Thyroid gland (tissue), 4 donors: ENCODE results near the gene ZNF479. TPM values are rescaled to one million over a fixed set of nuclear protein-coding genes. Genes with fewer than 3 reads are reported as not detected.
"Not testable (repeated sequence)": the region's sequence is repeated elsewhere in the genome, so short reads cannot be mapped to it uniquely, and the experiment has no call there.

Source experiments
- DNase-seq, 2 donors: peaks; one replicate each; pipeline ENCODE4 v3.0.0-alpha.2; 2019
- H3K27ac ChIP-seq, 3 donors: fragments of 200-600 bp; sonication (generic); 1 replicate in 2 of 3; 2 replicates in 1 of 3; pipeline ENCODE4 v1.5.1; 2016 to 2019; ENCODE audit warnings: mild to moderate bottlenecking in 1 of 3, moderate library complexity in 1 of 3
- H3K27me3 ChIP-seq: fragments of 200-600 bp; sonication (generic); one replicate; pipeline ENCODE4 v1.5.1; 2019
- H3K36me3 ChIP-seq, 2 donors: fragments of 200-600 bp; sonication (generic); one replicate each; pipeline ENCODE4 v1.5.1; 2016 to 2019
- H3K4me1 ChIP-seq, 2 donors: fragments of 200-600 bp; sonication (generic); one replicate each; pipeline ENCODE4 v1.5.1; 2017 to 2019
- H3K4me3 ChIP-seq, 3 donors: fragments of 200-600 bp; sonication (generic); replicated peaks in 1 of 3; 1 replicate in 2 of 3; 2 replicates in 1 of 3; pipeline ENCODE4 v1.5.1; 2016; ENCODE audit warnings: mild to moderate bottlenecking in 1 of 3
- H3K9me3 ChIP-seq: fragments of 200-600 bp; sonication (generic); one replicate; pipeline ENCODE4 v1.5.1; 2017
- POLR2A ChIP-seq, 2 donors: fragments of 450-650 bp; IDR thresholded peaks; one replicate each; pipeline ENCODE4 v1.6.1; 2017; ENCODE audit warnings: antibody characterized with exemption in 2 of 2, mild to moderate bottlenecking in 2 of 2, moderate library complexity in 1 of 2
- WGBS, 2 donors: methylation state at CpG; one replicate each; pipeline ENCODE4 v1.1.5; 2017; 5-methylcytosine and 5-hydroxymethylcytosine counted together
- intact Hi-C: fragments of 100-400 bp; cut with DNase I; formaldehyde crosslinking; loops from one replicate; pipeline ENCODE4 v1.15.1; 2023
- total RNA-seq, 4 donors: library from RNA; depleted of rRNA; stranded (reverse); fragments of >200 nt; gene quantifications; one replicate each; pipeline ENCODE4 v1.2.3, GENCODE V29; 2016
- TF ChIP-seq, protein P1 (sequence below), 6 experiments: fragments of 200-600 bp in 3 of 6; fragments of 450-650 bp in 3 of 6; sonication (generic) in 3 of 6; IDR thresholded peaks; one replicate each; pipeline ENCODE4 v1.5.1; 2016 to 2019; ENCODE audit warnings: antibody characterized with exemption in 6 of 6, mild to moderate bottlenecking in 2 of 6, inconsistent platforms in 1 of 6, moderate library complexity in 1 of 6

ZNF479 gene
- total RNA-seq = not detected

DNA sequence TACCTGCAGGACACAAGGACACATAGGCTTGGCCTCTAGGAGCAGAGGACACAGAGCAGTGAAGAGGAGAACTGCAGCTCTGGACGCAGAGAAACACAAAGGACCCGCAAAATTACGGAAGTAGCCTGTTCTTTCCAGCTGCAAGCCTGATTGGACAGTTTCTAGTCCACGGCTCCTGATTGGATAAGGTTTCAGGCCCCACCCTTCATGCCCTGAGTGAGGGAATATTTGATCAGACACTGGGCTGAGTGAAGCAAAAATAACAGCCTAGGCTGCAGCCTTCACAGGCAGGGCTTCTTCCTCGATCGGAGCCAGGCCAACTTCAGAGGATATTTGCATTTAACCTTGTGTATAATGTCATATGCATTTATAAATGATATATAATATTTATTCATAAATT, at the start of gene ZNF479:
TSS of gene ZNF479 (minus strand) at position 101 of the 400 bp plus-strand sequence. CDS start 112 bp downstream, outside the sequence.
- H3K9me3 ChIP-seq, H3K4me3 ChIP-seq, H3K27me3 ChIP-seq, H3K36me3 ChIP-seq, intact Hi-C loops, H3K4me1 ChIP-seq, DNase-seq, H3K27ac ChIP-seq: not testable (repeated sequence)
- WGBS, 2 donors = 84 to 91% methylated on average over 6 of the region's 6 CpGs

DNA sequence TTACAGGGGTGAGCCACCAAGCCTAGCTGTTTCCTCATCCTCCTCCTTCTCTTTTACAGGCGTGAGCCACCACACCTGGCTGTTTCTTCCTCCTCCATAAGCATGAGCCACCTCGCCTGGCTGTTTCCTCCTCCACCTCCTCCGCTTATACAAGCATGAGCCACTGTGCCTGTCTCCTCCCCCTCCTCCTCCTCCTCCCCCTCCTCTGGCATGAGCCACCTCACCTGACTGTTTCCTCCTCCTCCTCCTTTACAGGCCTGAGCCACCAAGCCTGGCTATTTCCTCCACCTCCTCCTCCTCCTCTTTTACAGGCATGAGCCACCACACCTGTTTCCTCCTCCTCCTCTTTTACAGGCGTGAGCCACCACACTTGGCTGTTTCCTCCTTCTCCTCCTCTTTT, 49.8 kb upstream of the ZNF479 start:
- H3K4me1 ChIP-seq = no peaks in the 10 kb centered on the region
- WGBS, 2 donors = 73 to 74% methylated on average over 4 of the region's 4 CpGs
- no peaks in the 10 kb centered on the region for H3K36me3 ChIP-seq
- H3K4me3 ChIP-seq = no peak overlapping the region
- DNase-seq = no peak
- no peaks in the 10 kb centered on the region for H3K9me3 ChIP-seq
- TF ChIP-seq, protein P1, sequence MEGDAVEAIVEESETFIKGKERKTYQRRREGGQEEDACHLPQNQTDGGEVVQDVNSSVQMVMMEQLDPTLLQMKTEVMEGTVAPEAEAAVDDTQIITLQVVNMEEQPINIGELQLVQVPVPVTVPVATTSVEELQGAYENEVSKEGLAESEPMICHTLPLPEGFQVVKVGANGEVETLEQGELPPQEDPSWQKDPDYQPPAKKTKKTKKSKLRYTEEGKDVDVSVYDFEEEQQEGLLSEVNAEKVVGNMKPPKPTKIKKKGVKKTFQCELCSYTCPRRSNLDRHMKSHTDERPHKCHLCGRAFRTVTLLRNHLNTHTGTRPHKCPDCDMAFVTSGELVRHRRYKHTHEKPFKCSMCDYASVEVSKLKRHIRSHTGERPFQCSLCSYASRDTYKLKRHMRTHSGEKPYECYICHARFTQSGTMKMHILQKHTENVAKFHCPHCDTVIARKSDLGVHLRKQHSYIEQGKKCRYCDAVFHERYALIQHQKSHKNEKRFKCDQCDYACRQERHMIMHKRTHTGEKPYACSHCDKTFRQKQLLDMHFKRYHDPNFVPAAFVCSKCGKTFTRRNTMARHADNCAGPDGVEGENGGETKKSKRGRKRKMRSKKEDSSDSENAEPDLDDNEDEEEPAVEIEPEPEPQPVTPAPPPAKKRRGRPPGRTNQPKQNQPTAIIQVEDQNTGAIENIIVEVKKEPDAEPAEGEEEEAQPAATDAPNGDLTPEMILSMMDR (IDR thresholded peaks at IDR 0.05) = no peak
- TF ChIP-seq POLR2A (IDR thresholded peaks at IDR 0.05) = no peak
- intact Hi-C loops = no loop called here
- H3K27ac ChIP-seq = no peak overlapping the region
- H3K27me3 ChIP-seq = no peaks in the 10 kb centered on the region

DNA sequence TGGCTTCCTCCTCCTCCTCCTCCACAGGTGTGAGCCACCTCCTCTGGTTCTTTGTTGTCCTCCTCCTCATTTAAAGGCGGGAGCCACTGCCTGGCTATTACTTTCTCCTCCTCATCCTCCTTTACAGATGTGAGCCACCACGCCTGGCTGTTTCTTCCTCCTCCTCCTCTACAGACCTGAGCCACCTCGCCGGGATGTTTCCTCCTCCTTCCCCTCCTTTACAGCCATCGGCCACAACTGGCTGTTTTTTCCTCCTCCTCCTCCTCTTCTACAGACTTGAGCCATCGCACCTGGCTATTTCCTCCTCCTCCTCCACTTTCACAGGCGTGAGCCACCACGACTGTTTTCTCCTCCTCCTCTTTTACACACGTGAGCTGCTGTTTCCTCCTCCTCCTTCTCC, 49.0 kb upstream of the ZNF479 start:
- H3K9me3 ChIP-seq = no peaks in the 10 kb centered on the region
- intact Hi-C loops = no loop called here
- 80 to 81% methylated on average over 9 of the region's 9 CpGs for WGBS, 2 donors
- no peaks in the 10 kb centered on the region for H3K36me3 ChIP-seq
- no peaks in the 10 kb centered on the region for H3K27me3 ChIP-seq
- H3K4me1 ChIP-seq = no peaks in the 10 kb centered on the region
- no peak for DNase-seq
- TF ChIP-seq POLR2A (IDR thresholded peaks at IDR 0.05) = no peak
- TF ChIP-seq, protein P1 (IDR thresholded peaks at IDR 0.05) = no peak
- no peak overlapping the region for H3K27ac ChIP-seq
- H3K4me3 ChIP-seq = no peak overlapping the region

DNA sequence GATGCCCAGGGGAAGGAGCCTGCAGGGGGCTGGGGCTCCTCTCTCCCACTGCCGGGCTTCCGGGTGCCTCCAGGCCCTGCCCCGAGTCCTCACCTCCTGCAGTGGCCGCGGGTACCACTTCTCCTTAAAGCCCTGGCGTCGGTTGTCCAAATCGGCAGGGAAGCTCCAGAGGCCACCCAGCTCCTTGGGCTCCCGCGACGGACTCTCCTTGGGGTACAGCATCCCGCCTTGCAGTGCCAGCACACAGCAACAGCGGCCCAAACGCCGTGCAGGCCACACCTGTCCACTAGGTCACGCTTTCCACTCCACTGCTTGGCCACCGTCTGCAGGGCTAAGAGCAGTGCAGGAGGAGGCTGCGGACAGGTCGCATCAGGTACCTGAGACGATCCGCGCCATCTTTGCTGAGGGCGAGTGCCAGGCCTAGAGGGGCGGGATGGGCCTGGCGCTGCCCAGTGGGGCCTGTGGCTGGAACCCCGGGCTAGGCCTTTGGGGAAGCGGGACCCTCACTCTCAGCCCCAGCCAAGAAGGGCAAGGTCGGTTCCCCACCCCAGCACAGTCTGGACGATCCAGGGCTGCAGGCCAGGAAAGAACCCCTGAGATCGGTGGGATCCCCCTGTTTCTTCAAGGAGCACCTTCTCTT, 47.7 kb upstream of the ZNF479 start:
- no peaks in the 10 kb centered on the region for H3K36me3 ChIP-seq
- H3K9me3 ChIP-seq = no peaks in the 10 kb centered on the region
- H3K4me3 ChIP-seq = no peak overlapping the region
- WGBS, 2 donors = 87 to 95% methylated on average over 6 to 27 of the region's 30 CpGs
- no peak overlapping the region for H3K27ac ChIP-seq
- intact Hi-C loops = no loop called here
- no peaks in the 10 kb centered on the region for H3K27me3 ChIP-seq
- no peak for DNase-seq
- TF ChIP-seq, protein P1 (IDR thresholded peaks at IDR 0.05) = no peak
- TF ChIP-seq POLR2A (IDR thresholded peaks at IDR 0.05) = no peak
- H3K4me1 ChIP-seq = no peaks in the 10 kb centered on the region

DNA sequence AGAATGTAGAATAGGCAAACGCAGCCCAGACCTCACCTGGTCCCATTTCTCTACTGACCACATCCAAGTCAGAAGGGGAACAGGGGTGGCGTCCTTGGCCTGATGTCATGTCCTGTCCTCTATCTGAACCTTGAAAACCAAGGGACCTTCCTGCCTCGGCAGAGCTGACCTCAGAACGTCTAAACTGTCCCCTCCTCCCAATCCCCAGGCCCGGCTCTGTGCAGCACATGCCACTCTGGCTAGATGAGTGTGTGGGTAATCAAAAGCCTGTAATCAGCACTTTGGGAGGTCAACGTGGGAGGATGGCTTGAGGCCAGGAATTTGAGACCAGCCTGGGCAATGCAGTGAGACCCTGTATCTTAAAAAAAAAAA, 46.5 kb upstream of the ZNF479 start:
- H3K4me3 ChIP-seq = no peak overlapping the region
- no peak overlapping the region for H3K27ac ChIP-seq
- TF ChIP-seq, protein P1 (IDR thresholded peaks at IDR 0.05) = no peak
- TF ChIP-seq POLR2A (IDR thresholded peaks at IDR 0.05) = no peak
- no peaks in the 10 kb centered on the region for H3K9me3 ChIP-seq
- intact Hi-C loops = no loop called here
- 66 to 77% methylated on average over 6 of the region's 6 CpGs for WGBS, 2 donors
- DNase-seq = no peak
- H3K36me3 ChIP-seq = no peaks in the 10 kb centered on the region
- H3K4me1 ChIP-seq = no peaks in the 10 kb centered on the region
- no peaks in the 10 kb centered on the region for H3K27me3 ChIP-seq
